Measurements from ENCODE around the gene SLC16A7.
"Not testable (repeated sequence)": the region's sequence is repeated elsewhere in the genome, so short reads cannot be mapped to it uniquely, and the experiment has no call there.

The SLC16A7 gene

GRCh38 chr12:59735231-59735630 lies 139.4 kb downstream of the SLC16A7 start:
- no peak for TF ChIP-seq POU2F2 (IDR thresholded peaks at IDR 0.05; ENCODE audit: low read depth, low read length)
- TF ChIP-seq PAX5 (IDR thresholded peaks at IDR 0.05; ENCODE audit: insufficient read depth, low read length, severe bottlenecking) = no peak
- no peak for TF ChIP-seq TAF1 (IDR thresholded peaks at IDR 0.05; ENCODE audit: low read depth, low read length)
- TF ChIP-seq POLR2AphosphoS5 (IDR thresholded peaks at IDR 0.05; ENCODE audit: low read depth, low read length) = no peak
- TF ChIP-seq SPI1 (IDR thresholded peaks at IDR 0.05; ENCODE audit: low read depth, low read length) = no peak
- TF ChIP-seq POLR2A (IDR thresholded peaks at IDR 0.05; ENCODE audit: low read depth, low read length) = no peak
- FAIRE-seq (no peak), DNase-seq (ENCODE audit: insufficient read length, low spot score) (no peak)

- TF ChIP-seq POLR2AphosphoS5 (IDR thresholded peaks at IDR 0.05; ENCODE audit: low read depth, low read length) (no peak), SPI1 (IDR thresholded peaks at IDR 0.05; ENCODE audit: low read depth, low read length) (no peak), POLR2A (IDR thresholded peaks at IDR 0.05; ENCODE audit: low read depth, low read length) (no peak), TAF1 (IDR thresholded peaks at IDR 0.05; ENCODE audit: low read depth, low read length) (no peak), POU2F2 (IDR thresholded peaks at IDR 0.05; ENCODE audit: low read depth, low read length) (no peak), PAX5 (IDR thresholded peaks at IDR 0.05; ENCODE audit: insufficient read depth, low read length, severe bottlenecking) (no peak)
- DNase-seq (ENCODE audit: insufficient read length, low spot score) = no peak
- FAIRE-seq = no peak
Observed at GRCh38 chr12:59736359-59736758, 140.5 kb downstream of the SLC16A7 start.

GRCh38 chr12:59736786-59737185 lies 141.0 kb downstream of the SLC16A7 start:
- DNase-seq (ENCODE audit: insufficient read length, low spot score) (no peak), FAIRE-seq (no peak)

GRCh38 chr12:59737725-59738463 lies 142.1 kb downstream of the SLC16A7 start:
- TF ChIP-seq SPI1 (IDR thresholded peaks at IDR 0.05; ENCODE audit: low read depth, low read length) = no peak
- TF ChIP-seq PAX5 (IDR thresholded peaks at IDR 0.05; ENCODE audit: insufficient read depth, low read length, severe bottlenecking) = no peak
- no peak for TF ChIP-seq POU2F2 (IDR thresholded peaks at IDR 0.05; ENCODE audit: low read depth, low read length)
- TF ChIP-seq TAF1 (IDR thresholded peaks at IDR 0.05; ENCODE audit: low read depth, low read length) = no peak
- FAIRE-seq (no peak), DNase-seq (ENCODE audit: insufficient read length, low spot score) (no peak)

More at GRCh38 chr12:59736786-59737185, 141.0 kb downstream of the SLC16A7 start:
- no peak for TF ChIP-seq POU2F2 (IDR thresholded peaks at IDR 0.05; ENCODE audit: low read depth, low read length)
- no peak for TF ChIP-seq POLR2AphosphoS5 (IDR thresholded peaks at IDR 0.05; ENCODE audit: low read depth, low read length)

- no peak for FAIRE-seq
Observed at GRCh38 chr12:59742841-59743240, 147.0 kb downstream of the SLC16A7 start.

GRCh38 chr12:59744564-59744963 lies 148.7 kb downstream of the SLC16A7 start:
- TF ChIP-seq TAF1 (IDR thresholded peaks at IDR 0.05; ENCODE audit: low read depth, low read length) = no peak
- TF ChIP-seq POLR2AphosphoS5 (IDR thresholded peaks at IDR 0.05; ENCODE audit: low read depth, low read length) = no peak
- no peak for TF ChIP-seq POU2F2 (IDR thresholded peaks at IDR 0.05; ENCODE audit: low read depth, low read length)
- no peak for TF ChIP-seq SPI1 (IDR thresholded peaks at IDR 0.05; ENCODE audit: low read depth, low read length)
- no peak for TF ChIP-seq POLR2A (IDR thresholded peaks at IDR 0.05; ENCODE audit: low read depth, low read length)
- no peak for TF ChIP-seq PAX5 (IDR thresholded peaks at IDR 0.05; ENCODE audit: insufficient read depth, low read length, severe bottlenecking)
- FAIRE-seq (no peak), DNase-seq (ENCODE audit: insufficient read length, low spot score) (no peak)

More at GRCh38 chr12:59742841-59743240, 147.0 kb downstream of the SLC16A7 start:
- DNase-seq (ENCODE audit: insufficient read length, low spot score) = no peak
- no peak for TF ChIP-seq POLR2A (IDR thresholded peaks at IDR 0.05; ENCODE audit: low read depth, low read length)
- no peak for TF ChIP-seq POU2F2 (IDR thresholded peaks at IDR 0.05; ENCODE audit: low read depth, low read length)
- no peak for TF ChIP-seq SPI1 (IDR thresholded peaks at IDR 0.05; ENCODE audit: low read depth, low read length)
- TF ChIP-seq PAX5 (IDR thresholded peaks at IDR 0.05; ENCODE audit: insufficient read depth, low read length, severe bottlenecking) = no peak

- not testable (repeated sequence) for FAIRE-seq; DNase-seq (ENCODE audit: insufficient read length, low spot score)
Observed at GRCh38 chr12:59751091-59751490, 155.3 kb downstream of the SLC16A7 start.

- TF ChIP-seq SPI1 (IDR thresholded peaks at IDR 0.05; ENCODE audit: low read depth, low read length) (no peak), PAX5 (IDR thresholded peaks at IDR 0.05; ENCODE audit: insufficient read depth, low read length, severe bottlenecking) (no peak), POU2F2 (IDR thresholded peaks at IDR 0.05; ENCODE audit: low read depth, low read length) (no peak), POLR2AphosphoS5 (IDR thresholded peaks at IDR 0.05; ENCODE audit: low read depth, low read length) (no peak), TAF1 (IDR thresholded peaks at IDR 0.05; ENCODE audit: low read depth, low read length) (no peak), POLR2A (IDR thresholded peaks at IDR 0.05; ENCODE audit: low read depth, low read length) (no peak)
- FAIRE-seq (no peak), DNase-seq (ENCODE audit: insufficient read length, low spot score) (no peak)
Observed at GRCh38 chr12:59761542-59761941, 165.7 kb downstream of the SLC16A7 start.

GRCh38 chr12:59763835-59764234 lies 168.0 kb downstream of the SLC16A7 start:
- FAIRE-seq = no peak
- DNase-seq (ENCODE audit: insufficient read length, low spot score) = no peak
- TF ChIP-seq TAF1 (IDR thresholded peaks at IDR 0.05; ENCODE audit: low read depth, low read length) (no peak), SPI1 (IDR thresholded peaks at IDR 0.05; ENCODE audit: low read depth, low read length) (no peak), PAX5 (IDR thresholded peaks at IDR 0.05; ENCODE audit: insufficient read depth, low read length, severe bottlenecking) (no peak), POLR2AphosphoS5 (IDR thresholded peaks at IDR 0.05; ENCODE audit: low read depth, low read length) (no peak), POLR2A (IDR thresholded peaks at IDR 0.05; ENCODE audit: low read depth, low read length) (no peak), POU2F2 (IDR thresholded peaks at IDR 0.05; ENCODE audit: low read depth, low read length) (no peak)

- no peak for TF ChIP-seq POLR2A (IDR thresholded peaks at IDR 0.05; ENCODE audit: low read depth, low read length)
- TF ChIP-seq POU2F2 (IDR thresholded peaks at IDR 0.05; ENCODE audit: low read depth, low read length) = no peak
- TF ChIP-seq TAF1 (IDR thresholded peaks at IDR 0.05; ENCODE audit: low read depth, low read length) = no peak
- TF ChIP-seq SPI1 (IDR thresholded peaks at IDR 0.05; ENCODE audit: low read depth, low read length) = no peak
- no peak for TF ChIP-seq POLR2AphosphoS5 (IDR thresholded peaks at IDR 0.05; ENCODE audit: low read depth, low read length)
- no peak for TF ChIP-seq PAX5 (IDR thresholded peaks at IDR 0.05; ENCODE audit: insufficient read depth, low read length, severe bottlenecking)
- FAIRE-seq = no peak
- DNase-seq (ENCODE audit: insufficient read length, low spot score) = no peak
Observed at GRCh38 chr12:59768031-59768430, 172.2 kb downstream of the SLC16A7 start.
